Subcutaneous abdominal adipose tissue (tissue), 5 donors: ENCODE data around the gene CIAO3.
"Not testable (repeated sequence)": the region's sequence is repeated elsewhere in the genome, so short reads cannot be mapped to it uniquely, and the experiment has no call there.

ENCODE experiments used
- H3K27ac ChIP-seq: one replicate; pipeline ENCODE4 v1.7.0; 2013; ENCODE audit warnings: low read depth, mild to moderate bottlenecking, inconsistent platforms, low read length, moderate library complexity
- H3K27me3 ChIP-seq, 5 donors: one replicate each; pipeline ENCODE4 v1.7.0; 2013; ENCODE audit warnings: low read length in 5 of 5, inconsistent platforms in 1 of 5; ENCODE audit not compliant: control insufficient read depth in 5 of 5, insufficient read depth in 4 of 5
- H3K36me3 ChIP-seq, 5 donors: one replicate each; pipeline ENCODE4 v1.7.0; 2013; ENCODE audit warnings: low read length in 5 of 5; ENCODE audit not compliant: control insufficient read depth in 5 of 5, insufficient read depth in 5 of 5
- H3K4me1 ChIP-seq, 5 donors: one replicate each; pipeline ENCODE4 v1.7.0; 2013; ENCODE audit warnings: low read length in 5 of 5, mild to moderate bottlenecking in 3 of 5, moderate library complexity in 1 of 5; ENCODE audit not compliant: control insufficient read depth in 5 of 5, insufficient read depth in 5 of 5
- H3K4me3 ChIP-seq, 5 donors: one replicate each; pipeline ENCODE4 v1.7.0; 2013; ENCODE audit warnings: low read length in 5 of 5, low read depth in 1 of 5
- H3K9ac ChIP-seq, 5 donors: one replicate each; pipeline ENCODE4 v1.7.0; 2013; ENCODE audit warnings: low read length in 5 of 5, mild to moderate bottlenecking in 4 of 5, moderate library complexity in 3 of 5
- H3K9me3 ChIP-seq, 5 donors: one replicate each; pipeline ENCODE4 v1.7.0; 2013; ENCODE audit warnings: low read length in 5 of 5; ENCODE audit not compliant: control insufficient read depth in 5 of 5
- donor health status: healthy.
- donor health status: healthy.
- donor health status: healthy.
- donor health status: healthy.
- donor health status: healthy.

Gene CIAO3

DNA sequence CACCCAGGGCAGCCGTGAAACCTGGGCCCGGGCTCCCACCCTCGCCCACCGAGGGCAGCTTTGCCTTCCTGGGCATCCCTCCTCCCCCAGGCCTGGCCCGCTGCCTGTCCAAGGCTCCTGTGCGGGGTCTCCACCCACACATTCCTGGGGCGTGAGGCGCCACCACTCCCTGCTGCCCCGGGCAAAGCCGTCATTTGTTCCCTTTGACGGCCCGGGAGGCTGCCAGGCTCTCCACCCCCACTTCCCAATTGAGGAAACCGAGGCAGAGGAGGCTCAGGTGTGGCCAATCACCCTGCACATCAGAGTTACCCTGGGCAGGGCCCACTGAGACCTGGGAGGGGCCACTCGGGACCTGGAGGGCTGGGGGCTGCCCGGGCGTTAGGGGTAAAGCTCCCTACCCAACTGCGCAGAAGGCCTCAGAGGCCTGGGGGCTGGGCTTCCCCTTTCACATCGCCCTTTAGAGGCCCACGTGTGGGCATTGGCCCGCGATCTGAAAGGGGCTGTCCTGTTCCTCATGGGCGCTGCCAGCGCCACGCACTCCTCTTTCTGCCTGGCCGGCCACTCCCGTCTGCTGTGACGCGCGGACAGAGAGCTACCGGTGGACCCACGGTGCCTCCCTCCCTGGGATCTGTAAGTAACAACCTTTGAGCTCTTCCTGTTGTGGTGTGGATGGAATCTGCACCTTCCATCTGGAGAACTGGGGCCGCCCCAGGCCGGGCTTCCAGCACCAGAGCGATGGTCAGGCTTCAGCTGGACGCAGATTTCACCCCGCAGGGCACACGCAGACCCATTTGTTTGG lies 19.9 kb upstream of the CIAO3 start, which contains the start of gene MSLN:
TSS of gene MSLN (plus strand) at position 190 of the 799 bp plus-strand sequence. CDS start 1,947 bp downstream, outside the sequence.
- H3K4me3 ChIP-seq: no peak within 1 kb of the TSS
- H3K27me3 ChIP-seq: peaks cover 9 to 28% (median 18%) of the 10 kb centered on the region in 5 donors
- no peaks in the 10 kb centered on the region for H3K36me3 ChIP-seq
- peaks cover 0 to 5% (median 0%) of the 10 kb centered on the region in 5 donors for H3K9me3 ChIP-seq
- no peaks in the 10 kb centered on the region for H3K4me1 ChIP-seq
- H3K27ac ChIP-seq: no peak within 1 kb of the TSS
- H3K9ac ChIP-seq: no peak within 1 kb of the TSS

- Histone ChIP-seq H3K27ac (no peak overlapping the region), H3K36me3 (no peaks in the 10 kb centered on the region), H3K9me3 (peaks cover 0 to 5% (median 0%) of the 10 kb centered on the region in 5 donors), H3K4me1 (no peaks in the 10 kb centered on the region), H3K9ac (no peak overlapping the region), H3K27me3 (peaks cover 9 to 25% (median 16%) of the 10 kb centered on the region in 5 donors), H3K4me3 (no peak overlapping the region)
These were observed 19.3 kb upstream of the CIAO3 start for GRCh38 chr16:760065-760464.

DNA sequence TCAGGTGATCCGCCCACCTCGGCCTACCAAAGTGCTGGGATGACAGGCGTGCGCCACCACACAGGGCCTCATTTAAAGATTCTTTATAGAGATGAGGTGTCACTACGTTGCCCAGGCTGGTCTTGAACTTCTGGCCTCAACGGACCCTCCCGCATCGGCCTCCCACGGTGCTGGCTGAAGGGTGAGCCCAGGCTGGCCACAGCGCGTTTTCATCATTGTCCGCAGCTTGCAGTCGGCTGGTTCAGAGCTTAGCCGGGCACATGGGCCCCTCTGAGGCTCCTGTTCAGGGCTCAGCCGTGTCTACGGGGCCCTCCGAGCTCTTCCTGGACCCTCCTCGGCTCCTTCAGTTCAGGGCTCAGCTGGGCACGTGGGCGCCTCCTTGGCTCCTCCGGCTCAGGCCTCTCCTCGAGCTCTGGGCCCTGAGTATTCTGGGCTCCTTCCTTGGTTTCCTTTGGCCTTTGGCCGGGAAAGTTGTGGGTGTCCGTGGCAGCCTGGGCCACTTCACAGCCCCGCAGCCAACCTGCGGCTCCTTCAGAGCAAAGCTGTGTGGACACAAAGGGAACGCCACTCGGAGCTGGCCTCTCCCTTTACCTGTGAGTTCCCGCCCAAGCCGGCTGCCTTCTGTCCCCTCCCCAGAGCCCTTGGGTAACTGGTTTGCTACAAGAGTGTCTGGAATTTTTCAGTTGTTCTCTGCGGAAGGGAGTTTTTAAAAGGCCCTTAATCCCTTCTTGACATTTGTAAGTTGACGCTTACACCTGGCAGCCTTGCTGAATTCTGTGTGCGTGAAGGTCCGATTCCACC lies 18.5 kb upstream of the CIAO3 start:
- Histone ChIP-seq H3K9ac (no peak overlapping the region), H3K4me1 (no peaks in the 10 kb centered on the region), H3K27me3 (peaks cover 9 to 21% (median 16%) of the 10 kb centered on the region in 5 donors), H3K4me3 (no peak overlapping the region), H3K27ac (no peak overlapping the region), H3K36me3 (no peaks in the 10 kb centered on the region), H3K9me3 (peaks cover 0 to 5% (median 0%) of the 10 kb centered on the region in 5 donors)

- Histone ChIP-seq H3K9me3 (peaks cover 0 to 5% (median 0%) of the 10 kb centered on the region in 5 donors), H3K36me3 (no peaks in the 10 kb centered on the region), H3K27ac (no peak overlapping the region), H3K4me3 (no peak overlapping the region), H3K9ac (no peak overlapping the region), H3K4me1 (no peaks in the 10 kb centered on the region), H3K27me3 (peaks cover 0 to 16% (median 3%) of the 10 kb centered on the region in 5 donors)
These were observed 15.6 kb upstream of the CIAO3 start for GRCh38 chr16:756428-756827.

GRCh38 chr16:754656-755055 lies 13.9 kb upstream of the CIAO3 start:
- no peak overlapping the region for H3K27ac ChIP-seq
- H3K4me3 ChIP-seq: no peak overlapping the region
- peaks cover 0 to 17% (median 0%) of the 10 kb centered on the region in 5 donors for H3K27me3 ChIP-seq

DNA sequence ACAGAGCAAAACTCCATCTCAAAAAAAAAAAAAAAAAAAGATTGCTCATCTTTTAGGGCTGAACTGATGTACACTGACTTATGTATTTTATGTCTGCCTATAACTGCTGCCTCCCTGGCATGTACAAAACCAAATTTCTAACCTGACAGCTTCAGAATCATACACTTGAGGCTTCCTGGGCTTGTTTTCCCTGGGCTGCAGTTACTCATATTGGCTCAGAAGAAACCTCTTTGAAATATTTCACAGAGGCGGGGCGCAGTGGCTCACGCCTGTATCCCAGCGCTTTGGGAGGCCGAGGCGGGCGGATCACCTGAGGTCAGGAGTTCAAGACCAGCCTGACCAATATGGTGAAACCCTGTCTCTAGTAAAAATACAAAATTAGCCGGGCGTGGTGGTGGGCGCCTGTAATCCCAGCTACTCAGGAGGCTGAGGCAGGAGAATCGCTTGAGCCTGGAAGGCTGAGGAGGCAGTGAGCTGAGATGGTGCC lies 13.4 kb upstream of the CIAO3 start:
- not testable (repeated sequence) for H3K36me3 ChIP-seq, H3K27ac ChIP-seq, H3K4me3 ChIP-seq, H3K4me1 ChIP-seq, H3K9me3 ChIP-seq, H3K9ac ChIP-seq
- H3K27me3 ChIP-seq: peaks cover 0 to 17% (median 0%) of the 10 kb centered on the region in 5 donors

More at GRCh38 chr16:754656-755055, 13.9 kb upstream of the CIAO3 start:
- Histone ChIP-seq H3K9me3 (peaks cover 0 to 5% (median 0%) of the 10 kb centered on the region in 5 donors), H3K9ac (no peak overlapping the region), H3K36me3 (no peaks in the 10 kb centered on the region), H3K4me1 (no peaks in the 10 kb centered on the region)

DNA sequence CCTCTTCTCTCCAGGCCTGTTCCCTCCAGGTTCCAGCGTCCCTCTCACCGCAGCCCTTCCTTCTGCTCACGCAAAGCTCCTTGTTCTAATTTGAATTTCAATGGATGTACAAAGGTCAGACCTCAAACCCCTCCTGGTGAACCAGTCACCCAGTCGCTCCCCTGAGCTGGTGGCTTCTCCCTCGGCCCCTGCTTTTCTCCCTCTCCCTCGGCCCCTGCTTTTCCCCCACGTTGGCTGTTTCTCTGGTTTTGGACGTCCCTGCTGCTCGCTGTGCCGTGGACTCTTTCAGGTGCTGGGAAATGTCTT lies 11.2 kb upstream of the CIAO3 start:
- H3K9ac ChIP-seq: no peak overlapping the region
- H3K27me3 ChIP-seq: peaks cover 0 to 17% (median 0%) of the 10 kb centered on the region in 5 donors
- no peaks in the 10 kb centered on the region for H3K36me3 ChIP-seq

GRCh38 chr16:751152-752006 lies 10.6 kb upstream of the CIAO3 start:
- H3K36me3 ChIP-seq: no peaks in the 10 kb centered on the region
- peaks cover 0 to 2% (median 0%) of the 10 kb centered on the region in 5 donors for H3K9me3 ChIP-seq
- no peak overlapping the region for H3K4me3 ChIP-seq
- H3K4me1 ChIP-seq: no peaks in the 10 kb centered on the region
- no peak overlapping the region for H3K9ac ChIP-seq
- peaks cover 0 to 17% (median 0%) of the 10 kb centered on the region in 5 donors for H3K27me3 ChIP-seq
- H3K27ac ChIP-seq: no peak overlapping the region

More for the DNA sequence above, 11.2 kb upstream of the CIAO3 start:
- Histone ChIP-seq H3K9me3 (peaks cover 0 to 5% (median 0%) of the 10 kb centered on the region in 5 donors), H3K4me1 (no peaks in the 10 kb centered on the region), H3K4me3 (no peak overlapping the region), H3K27ac (no peak overlapping the region)

DNA sequence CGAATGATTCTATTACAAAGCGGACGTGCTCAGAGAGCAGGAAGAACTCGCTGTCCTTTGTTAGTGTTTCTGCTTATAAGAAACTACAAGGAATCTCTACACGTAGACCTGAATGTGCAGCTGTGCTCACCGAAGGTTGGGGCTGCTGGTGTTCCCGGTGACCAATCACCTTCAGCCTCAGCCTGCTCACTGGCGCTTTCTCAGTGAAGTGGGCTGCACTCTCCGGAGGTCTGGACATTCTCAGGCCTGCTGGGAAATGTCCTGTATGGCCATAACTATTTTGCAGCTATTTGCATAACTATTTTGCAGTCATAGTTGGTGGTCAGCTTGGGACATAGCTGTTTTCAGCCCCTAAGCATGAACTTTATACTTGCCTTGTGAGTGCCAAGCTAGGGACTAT lies 9.7 kb upstream of the CIAO3 start:
- Histone ChIP-seq H3K4me1 (no peaks in the 10 kb centered on the region), H3K4me3 (no peak overlapping the region), H3K27me3 (peaks cover 0 to 12% (median 0%) of the 10 kb centered on the region in 5 donors), H3K36me3 (no peaks in the 10 kb centered on the region), H3K9me3 (no peaks in the 10 kb centered on the region), H3K27ac (no peak overlapping the region), H3K9ac (no peak overlapping the region)
